ENCODE data around the gene TBC1D32. TPM values are rescaled to one million over a fixed set of nuclear protein-coding genes. Genes with fewer than 3 reads are reported as not detected.
"Not testable (repeated sequence)": the region's sequence is repeated elsewhere in the genome, so short reads cannot be mapped to it uniquely, and the experiment has no call there.

TBC1D32 gene
- total RNA-seq, 1 donor from 2014 or later: 13.6 TPM

- no peaks in the 10 kb centered on the region for H3K9me3 Mint-ChIP-seq
- H3K27me3 Mint-ChIP-seq (ENCODE audit: low read depth): no peaks in the 10 kb centered on the region
These were observed 4.1 kb upstream of the TBC1D32 start for GRCh38 chr6:121338366-121338765.

GRCh38 chr6:121335087-121336008 lies 1.1 kb upstream of the TBC1D32 start:
- TF ChIP-seq, protein P1, sequence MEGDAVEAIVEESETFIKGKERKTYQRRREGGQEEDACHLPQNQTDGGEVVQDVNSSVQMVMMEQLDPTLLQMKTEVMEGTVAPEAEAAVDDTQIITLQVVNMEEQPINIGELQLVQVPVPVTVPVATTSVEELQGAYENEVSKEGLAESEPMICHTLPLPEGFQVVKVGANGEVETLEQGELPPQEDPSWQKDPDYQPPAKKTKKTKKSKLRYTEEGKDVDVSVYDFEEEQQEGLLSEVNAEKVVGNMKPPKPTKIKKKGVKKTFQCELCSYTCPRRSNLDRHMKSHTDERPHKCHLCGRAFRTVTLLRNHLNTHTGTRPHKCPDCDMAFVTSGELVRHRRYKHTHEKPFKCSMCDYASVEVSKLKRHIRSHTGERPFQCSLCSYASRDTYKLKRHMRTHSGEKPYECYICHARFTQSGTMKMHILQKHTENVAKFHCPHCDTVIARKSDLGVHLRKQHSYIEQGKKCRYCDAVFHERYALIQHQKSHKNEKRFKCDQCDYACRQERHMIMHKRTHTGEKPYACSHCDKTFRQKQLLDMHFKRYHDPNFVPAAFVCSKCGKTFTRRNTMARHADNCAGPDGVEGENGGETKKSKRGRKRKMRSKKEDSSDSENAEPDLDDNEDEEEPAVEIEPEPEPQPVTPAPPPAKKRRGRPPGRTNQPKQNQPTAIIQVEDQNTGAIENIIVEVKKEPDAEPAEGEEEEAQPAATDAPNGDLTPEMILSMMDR (conservative IDR thresholded peaks at IDR 0.05): no peak
- Mint-ChIP-seq H3K36me3 (ENCODE audit: low read depth) (no peaks in the 10 kb centered on the region), H3K27me3 (ENCODE audit: low read depth) (no peaks in the 10 kb centered on the region), H3K27ac (ENCODE audit: unreplicated experiment) (peak overlapping the region; percentile 98), H3K4me3 (peak overlapping the region; percentile 90), H3K9me3 (no peaks in the 10 kb centered on the region), H3K4me1 (peaks cover 32% of the 10 kb centered on the region)
- no peak for DNase-seq (ENCODE audit: low read depth, low spot score)

More at GRCh38 chr6:121338366-121338765, 4.1 kb upstream of the TBC1D32 start:
- H3K27ac Mint-ChIP-seq (ENCODE audit: unreplicated experiment): no peak overlapping the region
- no peaks in the 10 kb centered on the region for H3K36me3 Mint-ChIP-seq (ENCODE audit: low read depth)
- TF ChIP-seq, protein P1 (conservative IDR thresholded peaks at IDR 0.05): no peak
- DNase-seq (ENCODE audit: low read depth, low spot score): no peak
- H3K4me1 Mint-ChIP-seq: peaks cover 17% of the 10 kb centered on the region
- H3K4me3 Mint-ChIP-seq: no peak overlapping the region

DNA sequence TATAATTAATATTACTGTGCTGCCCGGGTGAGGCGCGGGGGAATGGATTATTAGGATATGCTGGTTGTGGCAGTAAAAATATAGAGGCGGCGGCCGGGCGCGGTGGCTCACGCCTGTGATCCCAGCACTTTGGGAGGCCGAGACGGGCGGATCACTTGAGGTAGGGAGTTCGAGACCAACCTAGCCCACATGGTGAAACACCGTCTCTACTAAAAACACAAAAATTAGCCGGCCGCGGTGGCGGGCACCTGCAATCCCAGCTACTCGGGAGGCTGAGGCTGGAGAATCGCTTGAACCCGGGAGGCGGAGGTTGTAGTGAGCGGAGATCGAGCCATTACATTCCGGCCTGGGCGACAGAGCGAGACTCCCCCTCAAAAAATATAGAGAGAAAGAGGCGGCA lies 586 bp downstream of the TBC1D32 start:
- not testable (repeated sequence) for H3K9me3 Mint-ChIP-seq; H3K36me3 Mint-ChIP-seq (ENCODE audit: low read depth); H3K27me3 Mint-ChIP-seq (ENCODE audit: low read depth); H3K27ac Mint-ChIP-seq (ENCODE audit: unreplicated experiment); DNase-seq (ENCODE audit: low read depth, low spot score)
- peaks cover 32% of the 10 kb centered on the region for H3K4me1 Mint-ChIP-seq
- H3K4me3 Mint-ChIP-seq: peak overlapping the region; percentile 90

- Mint-ChIP-seq H3K27me3 (ENCODE audit: low read depth) (no peaks in the 10 kb centered on the region), H3K4me1 (peaks cover 32% of the 10 kb centered on the region), H3K27ac (ENCODE audit: unreplicated experiment) (no peak overlapping the region), H3K4me3 (peak overlapping the region; percentile 90), H3K9me3 (no peaks in the 10 kb centered on the region), H3K36me3 (ENCODE audit: low read depth) (no peaks in the 10 kb centered on the region)
- no peak for DNase-seq (ENCODE audit: low read depth, low spot score)
- TF ChIP-seq, protein P1 (conservative IDR thresholded peaks at IDR 0.05): no peak
These were observed 1.1 kb downstream of the TBC1D32 start for GRCh38 chr6:121333196-121333595.

GRCh38 chr6:121330516-121330915 lies 3.8 kb downstream of the TBC1D32 start:
- peaks cover 32% of the 10 kb centered on the region for H3K4me1 Mint-ChIP-seq
- no peaks in the 10 kb centered on the region for H3K27me3 Mint-ChIP-seq (ENCODE audit: low read depth)
- H3K9me3 Mint-ChIP-seq: no peaks in the 10 kb centered on the region
- no peak overlapping the region for H3K4me3 Mint-ChIP-seq
- TF ChIP-seq, protein P1 (conservative IDR thresholded peaks at IDR 0.05): no peak
- H3K36me3 Mint-ChIP-seq (ENCODE audit: low read depth): peaks cover 2% of the 10 kb centered on the region
- no peak overlapping the region for H3K27ac Mint-ChIP-seq (ENCODE audit: unreplicated experiment)
- DNase-seq (ENCODE audit: low read depth, low spot score): no peak

- Mint-ChIP-seq H3K4me3 (no peak overlapping the region), H3K27ac (ENCODE audit: unreplicated experiment) (no peak overlapping the region)
These were observed 13.0 kb downstream of the TBC1D32 start for GRCh38 chr6:121321282-121321681.

More at GRCh38 chr6:121321282-121321681, 13.0 kb downstream of the TBC1D32 start:
- peaks cover 5% of the 10 kb centered on the region for H3K36me3 Mint-ChIP-seq (ENCODE audit: low read depth)
- DNase-seq (ENCODE audit: low read depth, low spot score): no peak
- H3K27me3 Mint-ChIP-seq (ENCODE audit: low read depth): no peaks in the 10 kb centered on the region
- no peaks in the 10 kb centered on the region for H3K9me3 Mint-ChIP-seq
- H3K4me1 Mint-ChIP-seq: peaks cover 4% of the 10 kb centered on the region
- TF ChIP-seq, protein P1 (conservative IDR thresholded peaks at IDR 0.05): no peak

All from neural crest cell (in vitro differentiated cells).